DMS79 (cell line): ENCODE measurements around the gene CRISPLD2.
"Not testable (repeated sequence)": the region's sequence is repeated elsewhere in the genome, so short reads cannot be mapped to it uniquely, and the experiment has no call there.

Experiments
- DNase-seq: peaks from one replicate; lab custom pipeline; 2025; lab: John Stamatoyannopoulos, UW

CRISPLD2 gene

GRCh38 chr16:84860383-84860782 is 40.6 kb downstream of the CRISPLD2 start:
- DNase-seq, result no peak

- no peak for DNase-seq
Measured at GRCh38 chr16:84861671-84862070, 41.9 kb downstream of the CRISPLD2 start.

GRCh38 chr16:84862804-84863480 is 43.2 kb downstream of the CRISPLD2 start:
- DNase-seq, result peak; percentile 17

- DNase-seq, result no peak
Measured at GRCh38 chr16:84863481-84863814, 43.7 kb downstream of the CRISPLD2 start.

- DNase-seq, result no peak
Measured at GRCh38 chr16:84864326-84864955, 44.7 kb downstream of the CRISPLD2 start.

GRCh38 chr16:84867696-84868095 is 47.9 kb downstream of the CRISPLD2 start:
- no peak for DNase-seq

- DNase-seq, result no peak
Measured at GRCh38 chr16:84868328-84868727, 48.5 kb downstream of the CRISPLD2 start.

GRCh38 chr16:84868829-84869472 is 49.2 kb downstream of the CRISPLD2 start:
- DNase-seq, result no peak

GRCh38 chr16:84869473-84869845 is 49.7 kb downstream of the CRISPLD2 start:
- no peak for DNase-seq

- DNase-seq, result not testable (repeated sequence)
Measured at GRCh38 chr16:84872971-84873370, 53.2 kb downstream of the CRISPLD2 start.

GRCh38 chr16:84874004-84874435 is 54.2 kb downstream of the CRISPLD2 start:
- DNase-seq, result no peak

GRCh38 chr16:84874553-84874952 is 54.8 kb downstream of the CRISPLD2 start:
- DNase-seq, result no peak

- DNase-seq, result no peak
Measured at GRCh38 chr16:84874983-84875382, 55.2 kb downstream of the CRISPLD2 start.

- no peak for DNase-seq
Measured at GRCh38 chr16:84875846-84876245, 56.1 kb downstream of the CRISPLD2 start.

- no peak for DNase-seq
Measured at GRCh38 chr16:84876873-84877606, 57.3 kb downstream of the CRISPLD2 start.

- DNase-seq, result no peak
Measured at GRCh38 chr16:84878770-84879169, 59.0 kb downstream of the CRISPLD2 start.

- DNase-seq, result no peak
Measured at GRCh38 chr16:84879569-84880487, 60.0 kb downstream of the CRISPLD2 start.

- no peak for DNase-seq
Measured at GRCh38 chr16:84881702-84882521, 62.1 kb downstream of the CRISPLD2 start.

GRCh38 chr16:84883301-84883700 is 63.5 kb downstream of the CRISPLD2 start:
- no peak for DNase-seq

- no peak for DNase-seq
Measured at GRCh38 chr16:84884246-84884595, 64.4 kb downstream of the CRISPLD2 start.
